ENCODE results near the gene KRTAP10-5.
A peak's percentile ranks its signal among the peaks of the same experiment; 100 is the strongest.
"Not testable (repeated sequence)": the region's sequence is repeated elsewhere in the genome, so short reads cannot be mapped to it uniquely, and the experiment has no call there.

KRTAP10-5 gene, protein sequence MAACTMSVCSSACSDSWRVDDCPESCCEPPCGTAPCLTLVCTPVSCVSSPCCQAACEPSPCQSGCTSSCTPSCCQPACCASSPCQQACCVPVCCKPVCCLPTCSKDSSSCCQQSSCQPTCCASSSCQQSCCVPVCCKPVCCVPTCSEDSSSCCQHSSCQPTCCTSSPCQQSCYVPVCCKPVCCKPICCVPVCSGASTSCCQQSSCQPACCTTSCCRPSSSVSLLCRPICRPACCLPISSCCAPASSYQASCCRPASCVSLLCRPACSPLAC
- total RNA-seq: 0 reads per million in 2 donors

DNA sequence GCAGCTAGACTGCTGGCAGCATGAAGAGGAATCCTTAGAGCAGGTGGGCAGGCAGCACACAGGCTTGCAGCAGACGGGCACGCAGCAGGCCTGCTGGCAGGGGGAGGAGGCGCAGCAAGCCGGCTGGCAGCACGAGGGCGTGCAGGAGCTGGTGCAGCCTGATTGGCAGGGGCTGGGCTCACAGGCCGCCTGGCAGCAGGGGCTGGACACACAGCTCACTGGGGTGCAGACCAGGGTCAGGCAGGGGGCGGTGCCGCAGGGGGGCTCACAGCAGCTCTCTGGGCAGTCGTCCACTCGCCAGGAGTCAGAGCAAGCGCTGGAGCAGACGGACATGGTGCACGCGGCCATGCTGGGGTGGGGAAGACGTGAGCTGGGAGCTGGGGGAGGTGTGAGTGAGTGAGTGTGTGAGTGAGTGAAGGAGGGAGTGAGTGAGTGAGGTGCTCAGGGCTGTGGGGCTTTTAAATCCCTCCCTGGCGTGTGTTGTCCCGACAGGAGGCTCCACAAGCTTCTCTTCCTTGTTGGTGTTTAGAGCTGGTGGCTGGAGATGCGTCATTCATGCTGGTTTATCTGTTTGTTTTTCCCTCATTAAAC, at the start of gene KRTAP10-5:
KRTAP10-5 (minus strand) TSS at position 374 of the 591 bp plus-strand sequence; CDS start at position 348, 26 bp downstream.
- not testable (repeated sequence) for DNase-seq

DNA sequence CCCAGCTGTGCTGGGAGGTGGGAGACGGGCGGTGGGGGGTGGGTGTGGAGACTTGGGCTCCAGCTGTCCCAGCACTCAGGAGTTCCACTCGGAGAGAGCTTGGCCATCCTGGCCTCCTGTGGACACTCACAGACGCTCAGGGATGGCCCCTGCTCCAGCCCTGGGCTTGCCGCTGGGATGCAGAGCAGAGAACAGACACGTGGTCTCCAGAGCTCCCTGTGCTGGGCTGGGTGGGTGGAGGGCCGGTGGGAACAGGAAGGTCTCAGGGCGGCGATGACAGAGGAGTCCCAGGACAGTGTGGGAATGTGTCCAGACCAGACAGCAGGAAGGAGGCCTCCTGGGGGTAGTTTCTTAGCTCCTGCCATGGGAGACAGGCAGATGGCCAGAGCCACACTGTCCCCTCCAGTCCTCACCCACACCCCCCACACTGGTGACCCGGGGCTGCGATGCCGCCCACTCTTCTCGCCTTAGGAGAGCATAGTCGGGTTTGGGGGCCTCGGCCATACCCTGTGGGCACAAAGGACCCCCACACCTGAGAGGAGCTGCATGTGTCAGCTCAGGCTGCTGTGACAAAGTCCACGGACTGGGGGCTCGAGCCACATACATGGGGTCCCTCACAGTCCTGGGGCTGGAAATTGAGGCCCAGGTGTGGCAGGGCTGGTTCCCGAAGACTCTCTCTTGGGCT, 48.4 kb upstream of the KRTAP10-5 start:
- no peak for DNase-seq

DNA sequence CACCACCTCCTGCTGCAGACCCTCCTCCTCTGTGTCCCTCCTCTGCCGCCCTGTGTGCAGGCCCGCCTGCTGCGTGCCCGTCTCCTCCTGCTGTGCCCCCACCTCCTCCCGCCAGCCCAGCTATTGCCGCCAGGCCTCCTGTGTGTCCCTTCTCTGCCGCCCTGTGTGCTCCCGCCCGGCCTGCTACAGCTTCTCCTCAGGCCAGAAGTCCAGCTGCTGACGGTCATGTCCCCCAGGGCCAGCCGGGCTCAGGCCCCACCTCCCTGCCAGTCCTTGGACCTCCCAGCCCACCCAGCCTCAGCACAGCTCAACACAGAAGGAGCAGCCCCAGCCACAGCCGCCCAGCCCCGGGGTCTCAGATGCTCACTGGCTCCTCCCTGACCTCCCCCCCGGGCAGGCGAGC, 47.4 kb upstream of the KRTAP10-5 start:
- DNase-seq: not testable (repeated sequence)

DNA sequence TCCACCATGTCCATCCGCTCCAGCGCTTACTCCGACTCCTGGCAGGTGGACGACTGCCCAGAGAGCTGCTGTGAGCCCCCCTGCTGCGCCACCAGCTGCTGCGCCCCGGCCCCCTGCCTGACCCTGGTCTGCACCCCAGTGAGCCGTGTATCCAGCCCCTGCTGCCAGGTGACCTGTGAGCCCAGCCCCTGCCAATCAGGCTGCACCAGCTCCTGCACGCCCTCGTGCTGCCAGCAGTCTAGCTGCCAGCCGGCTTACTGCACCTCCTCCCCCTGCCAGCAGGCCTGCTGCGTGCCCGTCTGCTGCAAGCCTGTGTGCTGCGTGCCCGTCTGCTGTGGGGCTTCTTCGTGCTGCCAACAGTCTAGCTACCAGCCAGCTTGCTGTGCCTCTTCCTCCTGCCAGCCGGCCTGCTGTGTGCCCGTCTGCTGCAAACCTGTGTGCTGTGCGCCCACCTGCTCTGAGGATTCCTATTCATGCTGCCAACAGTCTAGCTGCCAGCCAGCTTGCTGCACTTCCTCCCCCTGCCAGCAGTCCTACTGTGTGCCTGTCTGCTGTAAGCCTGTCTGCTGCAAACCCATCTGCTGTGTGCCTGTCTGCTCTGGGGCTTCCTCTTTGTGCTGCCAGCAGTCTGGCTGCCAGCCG, 46.9 kb upstream of the KRTAP10-5 start:
- not testable (repeated sequence) for DNase-seq

DNA sequence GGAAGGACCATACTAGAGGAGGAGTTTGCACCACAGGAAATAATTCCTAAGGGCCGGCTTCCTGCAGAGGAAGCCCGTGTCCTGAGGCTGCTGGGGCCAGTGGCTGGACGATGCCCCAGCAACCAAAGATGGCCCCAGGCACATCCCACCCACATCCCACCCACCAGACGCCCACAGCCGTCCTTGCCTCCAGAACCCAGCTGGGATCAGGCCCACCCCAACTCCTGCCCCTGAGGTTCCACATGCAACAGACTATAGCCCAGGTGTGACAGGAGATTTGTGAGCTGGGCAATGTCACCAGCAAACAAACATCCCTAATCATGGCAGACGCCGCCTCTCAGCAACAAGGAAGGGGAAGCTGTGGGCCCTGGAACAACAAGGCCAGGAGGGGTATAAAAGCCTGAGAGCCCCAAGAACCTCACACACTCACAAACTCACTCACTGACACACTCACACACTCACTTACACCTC, 46.3 kb upstream of the KRTAP10-5 start, which contains the start of gene KRTAP10-9:
KRTAP10-9 (plus strand) TSS at position 421 of the 471 bp plus-strand sequence. CDS start 79 bp downstream, outside the sequence.
- no peak for DNase-seq

DNA sequence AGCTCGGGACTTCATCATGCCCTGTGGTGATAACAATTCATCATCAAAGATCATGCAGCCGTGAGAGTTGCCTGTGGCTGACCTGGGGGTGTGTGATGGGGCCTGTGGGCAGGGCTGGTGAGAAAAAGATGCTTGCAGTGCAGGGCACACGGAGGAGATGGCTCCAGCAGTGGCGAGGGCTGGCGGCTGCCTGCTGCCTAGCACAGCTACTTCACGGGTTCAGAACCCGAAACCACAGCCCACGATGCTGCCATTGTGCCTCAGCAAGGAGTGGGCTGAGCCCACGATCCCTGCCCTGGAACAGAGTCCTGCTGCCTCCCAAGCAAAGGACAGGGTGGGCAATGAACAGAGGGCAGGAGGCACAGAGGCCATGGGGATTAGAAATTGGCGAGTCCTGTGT, 45.9 kb upstream of the KRTAP10-5 start:
- peak in 1 of 5 experiments; percentile 37 for DNase-seq

DNA sequence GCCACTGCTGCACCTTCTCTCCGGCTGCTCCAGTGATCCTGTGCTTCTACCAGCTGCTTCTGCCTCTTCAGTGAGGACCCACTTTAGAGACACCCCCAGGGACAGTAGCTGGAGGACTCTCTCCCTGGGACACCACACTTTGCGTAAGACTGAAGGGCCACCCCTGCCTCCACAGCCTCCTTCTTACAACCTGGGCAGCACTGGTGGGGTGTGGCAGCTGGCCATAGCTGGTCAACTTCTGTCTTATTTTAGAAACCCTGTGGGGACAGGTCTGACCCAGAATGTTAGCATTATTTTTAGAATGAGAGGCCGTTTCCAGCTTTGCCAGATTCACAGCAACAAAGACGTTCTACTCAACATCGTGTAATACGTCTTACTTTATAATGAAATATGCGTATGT, 45.4 kb upstream of the KRTAP10-5 start:
- DNase-seq: no peak

DNA sequence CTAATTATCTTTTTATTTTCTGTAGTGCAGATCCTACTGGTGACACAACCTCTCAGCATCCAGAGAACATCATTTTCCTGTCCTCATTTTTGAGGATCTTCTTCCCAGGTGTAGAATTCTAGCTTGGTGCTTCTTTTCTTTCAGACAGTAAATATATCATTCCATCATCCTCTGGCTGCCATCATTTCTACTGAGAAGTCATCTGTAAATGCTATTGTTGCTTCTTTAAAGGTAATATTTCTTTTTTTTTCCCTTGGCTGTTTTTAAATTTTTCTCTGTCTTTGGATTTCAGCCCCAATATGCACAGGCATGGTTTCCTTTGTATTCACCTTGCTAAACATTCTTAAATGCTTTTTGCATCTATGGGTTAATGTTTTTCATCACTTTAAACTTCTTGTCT, 43.2 kb upstream of the KRTAP10-5 start:
- no peak for DNase-seq

DNA sequence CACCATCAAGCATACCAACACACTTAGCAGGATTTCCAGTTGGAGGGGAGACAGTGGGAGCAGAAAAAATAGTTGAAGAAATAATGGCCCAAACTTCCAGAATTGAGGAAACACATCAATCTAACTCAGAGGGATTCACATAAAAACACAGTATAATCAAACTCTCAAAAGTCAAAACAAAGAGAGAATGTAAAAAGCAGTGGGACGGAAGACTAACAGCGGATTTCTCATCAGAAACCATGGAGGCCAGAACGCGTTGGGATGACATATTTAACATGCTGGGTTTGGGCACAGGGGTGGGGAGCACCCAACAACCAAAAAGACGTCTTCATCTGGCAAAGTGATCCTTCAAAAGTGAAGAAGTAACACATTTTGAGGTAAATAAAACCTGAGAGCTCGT, 39.5 kb upstream of the KRTAP10-5 start:
- DNase-seq: no peak

DNA sequence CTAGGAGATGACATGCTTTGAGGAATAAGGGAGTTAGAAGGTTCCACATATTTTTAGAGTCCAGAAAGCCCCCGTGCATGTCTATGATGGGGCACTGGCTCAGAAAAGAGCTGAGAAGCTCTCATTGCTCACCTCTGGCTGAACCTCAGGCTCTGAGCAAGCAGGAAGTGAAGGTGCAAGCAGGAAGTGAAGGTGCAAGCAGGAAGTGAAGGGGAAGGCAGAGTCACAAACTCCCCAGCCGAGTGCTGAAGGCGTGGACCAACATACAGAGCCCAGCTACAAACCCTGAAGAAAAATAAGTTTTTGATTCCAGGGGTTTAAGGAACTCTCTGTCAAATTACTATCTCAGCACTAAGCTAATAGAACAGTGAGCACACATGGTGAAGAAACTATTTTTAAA, 38.5 kb upstream of the KRTAP10-5 start:
- peak in 4 of 5 experiments; percentile 30 to 83 (median 52) for DNase-seq

DNA sequence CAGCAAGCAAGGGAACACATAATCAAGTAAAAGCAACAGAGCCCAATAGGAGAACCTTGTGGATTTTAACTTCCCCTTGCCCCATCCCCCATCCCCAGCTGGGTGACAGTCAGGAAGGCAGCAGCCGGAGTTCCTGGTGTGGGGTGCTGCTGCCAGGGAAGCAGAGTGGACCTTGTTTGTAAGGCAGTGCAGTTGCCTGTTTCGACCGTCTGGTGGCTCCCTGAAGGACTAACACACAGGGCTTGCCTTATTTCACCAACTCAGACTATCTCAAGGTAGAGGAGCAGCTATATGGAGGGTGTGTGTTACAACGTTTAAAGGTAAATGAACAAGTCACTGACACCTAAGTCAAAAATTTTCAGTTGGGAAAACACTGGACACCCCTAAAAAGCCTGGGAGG, 38.1 kb upstream of the KRTAP10-5 start:
- DNase-seq: no peak

DNA sequence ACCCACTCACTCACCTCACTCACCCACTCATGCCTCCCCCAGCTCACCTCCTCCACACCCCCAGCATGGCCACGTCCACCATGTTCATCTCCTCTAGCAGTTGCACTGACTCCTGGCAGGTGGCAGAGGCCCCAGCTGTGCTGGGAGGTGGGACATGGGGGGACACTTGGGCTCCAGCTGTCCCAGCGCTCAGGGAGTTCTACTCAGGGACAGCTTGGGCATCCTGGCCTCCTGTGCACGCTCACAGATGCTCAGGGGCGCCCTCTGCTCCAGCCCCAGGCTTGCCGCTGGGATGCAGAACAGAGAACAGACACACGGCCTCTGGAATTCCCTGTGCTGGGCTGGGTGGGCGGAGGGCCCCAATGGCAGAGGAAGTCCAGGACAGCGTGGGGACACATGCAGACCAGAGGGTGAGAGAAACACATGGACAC, 36.7 kb upstream of the KRTAP10-5 start:
- no peak for DNase-seq

DNA sequence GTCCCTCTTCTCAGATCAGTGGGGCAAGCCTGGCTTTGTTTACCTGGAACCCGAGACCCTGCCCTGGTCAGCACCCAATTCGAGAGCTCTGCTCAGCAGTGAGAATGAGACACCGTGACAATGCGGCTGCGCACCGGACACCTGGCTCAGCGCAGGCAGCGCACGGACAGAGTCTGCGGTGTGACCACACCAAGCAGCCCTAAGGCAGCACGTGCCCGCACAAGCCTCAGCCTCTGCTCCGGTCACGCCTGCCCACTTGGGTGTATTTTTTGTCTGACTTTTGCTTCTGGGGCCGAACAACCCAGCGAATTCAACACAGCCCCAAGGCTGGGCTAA, 36.2 kb upstream of the KRTAP10-5 start:
- DNase-seq: no peak

DNA sequence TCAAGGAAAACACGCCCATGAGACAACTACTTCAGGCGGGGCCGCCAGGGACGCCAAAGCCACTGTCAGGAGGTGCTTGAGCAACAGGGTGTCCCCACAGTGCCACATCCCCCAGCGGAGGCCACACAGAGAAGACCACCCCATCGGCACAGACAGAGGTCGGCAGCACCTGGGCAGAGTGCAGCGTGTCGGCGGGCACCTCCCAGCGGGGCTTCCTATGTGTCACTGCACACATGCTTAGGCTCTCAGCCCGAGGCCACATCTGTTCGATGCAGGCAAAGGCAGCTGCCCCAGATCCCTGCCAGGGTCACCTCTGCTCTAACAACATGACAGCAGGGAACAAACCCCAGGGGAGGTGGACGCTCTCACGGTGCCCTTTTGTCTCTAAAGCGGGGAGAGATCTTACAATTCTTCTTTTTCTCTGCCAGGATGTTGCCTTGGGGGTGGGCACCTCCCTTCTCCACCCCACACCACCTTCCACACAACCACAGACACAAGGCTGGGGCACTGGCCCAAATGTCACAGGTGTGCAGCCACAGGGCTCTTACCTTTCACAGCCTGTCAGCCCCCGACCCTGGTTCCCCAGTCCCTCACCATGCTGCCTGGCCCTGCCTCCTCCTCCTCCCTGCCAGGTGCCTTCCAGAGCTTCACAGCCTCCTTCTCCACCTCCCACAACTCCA, 35.6 kb upstream of the KRTAP10-5 start:
- no peak for DNase-seq

DNA sequence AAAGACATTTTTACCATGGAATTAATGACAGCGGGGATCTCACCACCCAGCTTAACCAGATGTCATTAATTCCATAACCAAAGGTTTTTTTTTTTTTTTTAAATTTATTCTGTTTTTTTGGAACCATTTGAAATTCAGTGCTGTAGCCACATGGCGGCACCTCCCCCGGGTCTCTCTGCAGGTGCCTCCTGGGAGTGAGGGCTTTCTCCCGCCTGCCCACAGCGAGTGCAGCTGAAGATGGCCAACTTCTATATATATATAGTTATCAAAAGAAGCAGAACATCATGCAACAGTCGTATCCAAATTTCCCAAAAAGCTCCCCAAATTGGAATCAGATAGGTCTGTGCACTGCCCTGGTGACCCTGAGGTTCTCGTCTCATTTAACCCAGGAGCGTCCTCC, 35.1 kb upstream of the KRTAP10-5 start:
- DNase-seq: no peak

DNA sequence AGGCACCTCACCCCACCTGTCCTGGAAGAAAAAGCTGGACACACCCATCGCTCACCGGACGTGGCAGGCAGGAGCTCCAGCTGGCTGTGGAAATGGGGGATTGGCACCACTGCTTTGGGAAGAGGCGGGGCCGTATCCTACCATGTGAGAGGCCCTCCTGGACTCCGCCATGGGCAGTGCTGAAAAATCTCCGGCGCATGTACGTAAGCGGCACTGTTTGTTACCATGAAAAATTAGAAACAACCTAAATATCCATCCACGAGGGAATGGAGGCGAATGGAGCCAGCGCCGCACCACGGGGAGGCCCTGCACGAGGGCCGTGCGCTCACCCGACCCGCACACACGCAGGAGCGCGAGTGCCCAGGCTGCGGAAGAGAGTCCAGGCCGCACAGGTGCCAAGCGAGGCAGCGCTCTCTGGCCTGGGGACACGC, 34.6 kb upstream of the KRTAP10-5 start:
- DNase-seq: no peak

DNA sequence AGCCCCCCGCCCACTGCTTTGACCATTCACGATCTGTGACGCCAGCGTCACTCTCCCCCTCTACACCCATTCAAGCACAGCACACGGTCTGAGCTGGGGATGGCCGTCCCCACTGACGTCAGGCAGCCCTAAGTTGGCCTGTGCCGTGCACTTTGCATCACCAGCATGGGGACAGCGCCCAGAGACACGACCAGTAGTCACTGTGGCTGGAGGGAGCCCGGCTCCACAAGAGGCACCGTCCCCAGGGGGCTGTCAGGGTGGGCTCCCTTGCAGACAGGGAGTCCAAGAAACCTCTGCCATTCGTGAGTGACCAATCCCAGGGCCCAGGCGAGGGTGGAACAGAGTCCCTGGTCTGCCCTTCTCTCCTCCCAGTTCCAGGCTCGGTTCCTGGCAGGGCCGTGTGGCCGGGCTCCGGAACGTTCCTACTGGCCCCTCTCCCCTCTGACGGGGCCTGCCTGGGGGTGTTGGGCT, 33.8 kb upstream of the KRTAP10-5 start:
- DNase-seq: no peak

DNA sequence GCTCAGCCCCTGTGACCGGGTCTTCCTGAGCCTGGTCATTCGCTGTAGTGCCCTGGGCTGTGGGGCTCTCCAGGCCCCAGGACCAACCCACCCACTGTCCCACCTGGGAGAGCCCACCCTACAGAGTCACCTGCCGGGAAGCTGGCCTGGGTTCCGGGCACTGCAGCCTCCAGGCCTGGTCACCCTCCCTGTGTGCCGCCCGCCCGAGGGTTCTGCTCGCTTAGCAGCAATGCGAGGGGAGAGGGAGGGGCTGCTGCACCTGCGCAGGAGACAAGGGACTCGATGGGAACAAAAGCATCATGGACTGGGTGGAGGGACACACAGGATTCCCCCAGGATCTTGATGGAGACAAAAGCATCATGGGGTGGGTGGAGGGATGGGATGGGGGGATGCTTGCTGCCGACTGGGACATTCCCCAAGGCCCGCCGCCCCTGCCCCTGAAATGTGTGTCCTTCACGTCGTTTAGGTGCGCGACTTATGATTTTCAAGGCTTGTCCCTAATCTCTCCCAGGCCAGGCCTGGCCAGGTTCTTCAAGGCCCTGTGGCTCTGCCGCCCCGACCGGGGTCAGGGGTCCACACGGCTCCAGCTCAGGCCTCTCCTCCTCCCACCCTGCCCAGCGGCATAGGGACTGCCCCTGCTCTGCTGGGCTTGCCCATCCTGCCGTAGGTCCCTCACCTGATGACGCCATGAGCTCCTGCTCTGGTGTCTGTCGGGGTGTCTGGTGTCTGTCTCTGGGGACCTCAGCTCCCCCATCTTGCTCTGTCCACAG, 33.2 kb upstream of the KRTAP10-5 start:
- DNase-seq: no peak

DNA sequence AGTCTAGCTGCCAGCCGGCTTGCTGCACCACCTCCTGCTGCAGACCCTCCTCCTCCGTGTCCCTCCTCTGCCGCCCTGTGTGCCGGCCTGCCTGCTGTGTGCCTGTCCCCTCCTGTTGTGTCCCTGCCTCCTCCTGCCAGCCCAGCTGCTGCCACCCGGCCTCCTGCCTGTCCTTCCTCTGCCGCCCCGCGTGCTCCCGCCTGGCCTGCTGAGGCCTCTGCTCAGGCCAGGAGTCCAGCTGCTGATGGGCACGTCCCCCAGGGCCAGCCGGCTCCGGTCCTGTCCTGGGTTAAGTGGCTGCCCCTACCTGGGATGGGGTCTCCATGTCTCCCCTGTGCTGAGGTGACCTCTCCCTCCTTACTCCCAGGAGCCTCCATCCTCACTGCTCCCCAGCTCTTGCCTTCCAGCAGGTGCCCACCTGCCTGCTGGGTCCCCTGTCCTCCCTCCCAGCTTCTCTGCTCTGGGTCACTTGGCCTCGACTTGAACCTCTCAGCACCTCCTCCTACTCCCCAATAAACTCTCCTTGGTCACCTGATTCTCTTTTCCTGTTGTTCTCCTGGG, 32.3 kb upstream of the KRTAP10-5 start:
- no peak for DNase-seq

DNA sequence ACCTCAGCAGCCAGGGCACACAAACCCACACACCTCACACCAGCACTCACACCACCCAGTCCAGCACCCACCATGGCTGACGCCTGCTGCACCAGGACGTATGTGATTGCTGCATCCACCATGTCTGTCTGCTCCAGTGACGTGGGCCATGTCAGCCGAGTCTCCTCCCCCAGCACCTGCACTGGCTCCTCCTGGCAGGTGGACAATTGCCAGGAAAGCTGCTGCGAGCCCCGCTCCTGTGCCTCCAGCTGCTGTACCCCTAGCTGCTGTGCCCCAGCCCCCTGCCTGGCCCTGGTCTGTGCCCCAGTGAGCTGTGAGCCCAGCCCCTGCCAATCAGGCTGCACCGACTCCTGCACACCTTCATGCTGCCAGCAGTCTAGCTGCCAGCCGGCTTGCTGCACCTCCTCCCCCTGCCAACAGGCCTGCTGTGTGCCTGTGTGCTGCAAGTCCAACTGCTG, 31.7 kb upstream of the KRTAP10-5 start, which contains the start of gene KRTAP10-8:
KRTAP10-8 (plus strand) TSS at position 51 of the 458 bp plus-strand sequence; CDS start at position 73, 22 bp downstream.
- no peak for DNase-seq

DNA sequence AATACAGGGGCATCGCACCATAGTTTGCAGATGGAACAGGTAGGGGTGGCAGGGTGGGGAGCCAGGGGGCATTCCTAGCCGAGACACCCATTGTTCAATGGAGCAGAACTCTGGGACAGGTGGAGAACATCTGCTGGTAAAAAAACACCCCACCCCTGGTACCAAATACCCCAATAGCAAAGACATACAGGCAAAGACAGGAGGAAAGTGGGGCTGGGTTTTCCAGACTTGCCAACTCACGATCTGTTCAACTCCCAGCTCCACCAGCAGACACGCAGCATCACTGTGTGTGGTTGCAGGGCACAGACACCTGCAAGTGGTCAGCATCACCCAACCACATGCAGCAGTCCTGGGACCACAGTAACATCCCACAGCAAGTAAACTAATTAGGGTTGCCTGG, 31.1 kb upstream of the KRTAP10-5 start:
- DNase-seq: no peak

Data from T-helper 2 cell (primary cell).